NCI-H345 (cell line): Measurements from ENCODE around the gene PHF5A.
"Not testable (repeated sequence)": the region's sequence is repeated elsewhere in the genome, so short reads cannot be mapped to it uniquely, and the experiment has no call there.

Source experiments
- DNase-seq: peaks from one replicate; lab custom pipeline; 2025; lab: John Stamatoyannopoulos, UW

The PHF5A gene

GRCh38 chr22:41488076-41488475, 19.6 kb upstream of the PHF5A start:
- DNase-seq, result no peak

GRCh38 chr22:41487037-41487935, 18.8 kb upstream of the PHF5A start:
- no peak for DNase-seq

GRCh38 chr22:41485033-41485432, 16.5 kb upstream of the PHF5A start:
- DNase-seq, result no peak

- DNase-seq, result no peak
Observed at GRCh38 chr22:41482319-41482935, 13.9 kb upstream of the PHF5A start.

GRCh38 chr22:41481925-41482318, 13.4 kb upstream of the PHF5A start:
- DNase-seq, result no peak

- DNase-seq, result no peak
Observed at GRCh38 chr22:41481131-41481830, 12.8 kb upstream of the PHF5A start.

GRCh38 chr22:41480397-41480735, 11.9 kb upstream of the PHF5A start:
- DNase-seq, result no peak

- no peak for DNase-seq
Observed at GRCh38 chr22:41479671-41480396, 11.3 kb upstream of the PHF5A start.

- no peak for DNase-seq
Observed at GRCh38 chr22:41478891-41479521, 10.5 kb upstream of the PHF5A start.

GRCh38 chr22:41478473-41478872, 10.0 kb upstream of the PHF5A start:
- no peak for DNase-seq

GRCh38 chr22:41474872-41475451, 6.5 kb upstream of the PHF5A start:
- DNase-seq, result no peak

- DNase-seq, result no peak
Observed at GRCh38 chr22:41471568-41471967, 3.1 kb upstream of the PHF5A start.

- DNase-seq, result no peak
Observed at GRCh38 chr22:41470886-41471285, 2.4 kb upstream of the PHF5A start.

- DNase-seq, result no peak
Observed at GRCh38 chr22:41469218-41469851, 843 bp upstream of the PHF5A start.

- DNase-seq, result no peak
Observed at GRCh38 chr22:41461901-41462300, 6.6 kb downstream of the PHF5A start.

GRCh38 chr22:41460071-41460470, 8.4 kb downstream of the PHF5A start:
- DNase-seq, result not testable (repeated sequence)

- DNase-seq, result no peak
Observed at GRCh38 chr22:41459431-41459830, 9.1 kb downstream of the PHF5A start.

- no peak for DNase-seq
Observed at GRCh38 chr22:41458161-41458728, 10.2 kb downstream of the PHF5A start.

- peak; percentile 97 for DNase-seq
Observed at GRCh38 chr22:41448189-41448808, 20.2 kb downstream of the PHF5A start.
